Measurements from ENCODE around the gene AGR2.
A peak's percentile ranks its signal among the peaks of the same experiment; 100 is the strongest.

AGR2 gene

GRCh38 chr7:16810112-16810511 lies 5.3 kb upstream of the AGR2 start:
- Histone ChIP-seq H3K9ac (ENCODE audit: low read length) (no peak overlapping the region), H3K4me3 (ENCODE audit: low read length) (no peak overlapping the region), H3K27ac (ENCODE audit: low read depth, low read length) (no peak overlapping the region), H3K27me3 (ENCODE audit: control insufficient read depth, insufficient read depth, low read length) (no peaks in the 10 kb centered on the region), H3K4me1 (ENCODE audit: control insufficient read depth, insufficient read depth, low read length) (no peaks in the 10 kb centered on the region), H3K36me3 (ENCODE audit: control insufficient read depth, insufficient read depth, low read length) (no peaks in the 10 kb centered on the region)

DNA sequence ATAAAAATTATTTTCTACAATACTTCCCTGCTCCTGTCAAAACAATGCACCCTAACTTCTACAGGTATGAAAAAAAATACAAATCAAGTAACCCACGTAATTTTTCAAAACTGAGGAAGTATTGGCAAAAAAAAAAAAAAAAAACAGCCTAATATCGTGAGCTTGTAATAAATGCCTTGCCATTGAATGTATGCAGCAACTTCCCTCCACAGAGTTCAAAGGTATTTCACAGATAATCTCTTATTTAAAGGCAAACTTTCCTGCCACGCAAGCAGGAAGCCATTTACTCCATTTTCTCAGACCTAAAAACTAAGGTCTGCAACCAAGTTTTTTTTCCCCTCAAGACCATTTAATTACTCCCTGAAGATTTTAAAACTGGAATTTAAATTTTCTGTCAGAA lies 642 bp upstream of the AGR2 start:
- Histone ChIP-seq H3K27ac (ENCODE audit: low read depth, low read length) (no peak overlapping the region), H3K27me3 (ENCODE audit: control insufficient read depth, insufficient read depth, low read length) (no peaks in the 10 kb centered on the region), H3K9ac (ENCODE audit: low read length) (no peak overlapping the region), H3K4me1 (ENCODE audit: control insufficient read depth, insufficient read depth, low read length) (no peaks in the 10 kb centered on the region), H3K36me3 (ENCODE audit: control insufficient read depth, insufficient read depth, low read length) (no peaks in the 10 kb centered on the region), H3K4me3 (ENCODE audit: low read length) (no peak overlapping the region)

DNA sequence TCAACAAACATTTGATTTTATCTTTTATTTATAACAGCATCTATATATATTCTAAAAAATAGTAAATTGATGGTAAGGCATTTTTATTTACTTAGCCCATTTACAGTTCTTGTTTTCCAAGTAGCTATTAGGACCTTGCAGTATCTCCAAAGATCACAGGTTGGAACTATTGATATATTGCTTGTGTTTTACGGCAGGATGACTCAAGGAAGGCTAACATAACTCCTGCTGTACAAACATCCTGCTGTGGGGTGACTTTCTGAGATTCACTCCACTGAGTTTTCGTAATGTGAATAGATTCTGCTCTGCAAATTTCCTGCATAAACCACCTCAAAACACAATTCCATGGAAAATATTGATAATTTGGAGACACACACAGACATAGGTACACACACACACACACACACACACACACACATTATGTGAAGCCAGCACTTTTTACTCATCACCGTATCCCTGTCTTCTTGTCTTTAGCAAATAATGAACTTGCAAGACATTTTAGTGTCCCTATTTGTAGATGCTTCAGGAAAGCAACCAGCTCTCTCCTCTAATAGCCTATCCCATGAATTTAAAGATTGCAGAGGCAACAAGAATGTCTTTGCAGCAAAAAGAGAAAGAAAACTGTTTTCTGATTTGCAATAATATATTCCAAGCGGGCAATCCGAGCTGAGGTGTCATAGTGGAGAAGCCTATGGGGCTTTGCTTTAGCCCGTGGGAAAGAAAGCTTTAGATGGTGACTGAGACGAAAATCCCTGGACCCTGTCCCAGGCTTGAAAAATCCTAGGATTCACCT lies 722 bp downstream of the AGR2 start:
- no peaks in the 10 kb centered on the region for H3K4me1 ChIP-seq (ENCODE audit: control insufficient read depth, insufficient read depth, low read length)
- H3K27ac ChIP-seq (ENCODE audit: low read depth, low read length) = no peak overlapping the region
- H3K36me3 ChIP-seq (ENCODE audit: control insufficient read depth, insufficient read depth, low read length) = no peaks in the 10 kb centered on the region
- H3K27me3 ChIP-seq (ENCODE audit: control insufficient read depth, insufficient read depth, low read length) = no peaks in the 10 kb centered on the region
- H3K9ac ChIP-seq (ENCODE audit: low read length) = no peak overlapping the region
- H3K4me3 ChIP-seq (ENCODE audit: low read length) = peak overlapping the region; percentile 14

GRCh38 chr7:16803125-16803524 lies 1.7 kb downstream of the AGR2 start:
- H3K27ac ChIP-seq (ENCODE audit: low read depth, low read length) = no peak overlapping the region
- H3K36me3 ChIP-seq (ENCODE audit: control insufficient read depth, insufficient read depth, low read length) = no peaks in the 10 kb centered on the region
- no peaks in the 10 kb centered on the region for H3K27me3 ChIP-seq (ENCODE audit: control insufficient read depth, insufficient read depth, low read length)
- peak overlapping the region; percentile 17 for H3K4me3 ChIP-seq (ENCODE audit: low read length)
- no peaks in the 10 kb centered on the region for H3K4me1 ChIP-seq (ENCODE audit: control insufficient read depth, insufficient read depth, low read length)
- no peak overlapping the region for H3K9ac ChIP-seq (ENCODE audit: low read length)

DNA sequence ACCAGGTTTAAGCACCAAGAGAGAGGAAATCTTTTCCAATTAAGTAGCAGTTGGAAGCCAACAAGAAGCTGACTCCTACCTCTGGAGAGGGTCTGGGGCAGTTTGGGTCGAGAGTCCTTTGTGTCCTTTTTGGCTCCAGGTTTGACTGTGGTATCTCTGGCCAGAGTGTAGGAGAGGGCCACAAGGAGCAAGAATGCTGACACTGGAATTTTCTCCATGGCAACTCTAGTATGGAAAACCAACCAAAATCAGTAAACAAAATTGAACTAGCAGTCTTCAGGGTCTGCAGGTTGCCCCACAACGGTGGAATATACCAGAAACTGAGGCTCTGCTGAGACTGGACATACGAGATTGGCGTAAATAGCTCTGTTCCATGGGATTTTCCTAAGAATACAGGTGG lies 3.2 kb downstream of the AGR2 start:
- Histone ChIP-seq H3K27ac (ENCODE audit: low read depth, low read length) (no peak overlapping the region), H3K4me3 (ENCODE audit: low read length) (no peak overlapping the region), H3K4me1 (ENCODE audit: control insufficient read depth, insufficient read depth, low read length) (no peaks in the 10 kb centered on the region), H3K9ac (ENCODE audit: low read length) (no peak overlapping the region), H3K36me3 (ENCODE audit: control insufficient read depth, insufficient read depth, low read length) (no peaks in the 10 kb centered on the region), H3K27me3 (ENCODE audit: control insufficient read depth, insufficient read depth, low read length) (no peaks in the 10 kb centered on the region)

GRCh38 chr7:16801111-16801542 lies 3.7 kb downstream of the AGR2 start:
- Histone ChIP-seq H3K4me3 (ENCODE audit: low read length) (no peak overlapping the region), H3K4me1 (ENCODE audit: control insufficient read depth, insufficient read depth, low read length) (no peaks in the 10 kb centered on the region), H3K27ac (ENCODE audit: low read depth, low read length) (no peak overlapping the region), H3K36me3 (ENCODE audit: control insufficient read depth, insufficient read depth, low read length) (no peaks in the 10 kb centered on the region), H3K27me3 (ENCODE audit: control insufficient read depth, insufficient read depth, low read length) (no peaks in the 10 kb centered on the region), H3K9ac (ENCODE audit: low read length) (no peak overlapping the region)

DNA sequence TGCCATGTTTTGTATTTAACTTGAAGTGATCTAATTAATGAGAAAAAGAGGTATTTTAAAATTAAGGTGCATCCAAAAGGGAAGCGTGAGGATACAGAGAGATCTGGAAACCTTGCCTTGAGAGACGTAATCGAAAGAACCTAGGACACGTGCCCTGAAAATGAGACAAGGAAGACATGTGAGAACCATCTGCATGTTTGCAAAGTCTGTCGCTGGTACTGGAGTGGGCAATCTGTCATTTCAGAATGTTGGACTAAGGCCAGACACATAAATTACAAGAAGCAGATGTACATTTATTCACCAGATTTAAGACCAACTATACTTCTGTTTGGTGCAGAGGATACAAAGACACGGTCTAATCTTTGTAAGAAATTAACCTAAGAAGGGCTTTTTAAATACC lies 9.2 kb downstream of the AGR2 start:
- H3K4me1 ChIP-seq (ENCODE audit: control insufficient read depth, insufficient read depth, low read length) = no peaks in the 10 kb centered on the region
- H3K27me3 ChIP-seq (ENCODE audit: control insufficient read depth, insufficient read depth, low read length) = no peaks in the 10 kb centered on the region
- no peak overlapping the region for H3K9ac ChIP-seq (ENCODE audit: low read length)
- H3K27ac ChIP-seq (ENCODE audit: low read depth, low read length) = no peak overlapping the region
- no peak overlapping the region for H3K4me3 ChIP-seq (ENCODE audit: low read length)
- H3K36me3 ChIP-seq (ENCODE audit: control insufficient read depth, insufficient read depth, low read length) = no peaks in the 10 kb centered on the region

GRCh38 chr7:16794986-16795385 lies 9.8 kb downstream of the AGR2 start:
- Histone ChIP-seq H3K9ac (ENCODE audit: low read length) (no peak overlapping the region), H3K27ac (ENCODE audit: low read depth, low read length) (no peak overlapping the region), H3K4me3 (ENCODE audit: low read length) (no peak overlapping the region), H3K36me3 (ENCODE audit: control insufficient read depth, insufficient read depth, low read length) (no peaks in the 10 kb centered on the region), H3K4me1 (ENCODE audit: control insufficient read depth, insufficient read depth, low read length) (no peaks in the 10 kb centered on the region), H3K27me3 (ENCODE audit: control insufficient read depth, insufficient read depth, low read length) (no peaks in the 10 kb centered on the region)

DNA sequence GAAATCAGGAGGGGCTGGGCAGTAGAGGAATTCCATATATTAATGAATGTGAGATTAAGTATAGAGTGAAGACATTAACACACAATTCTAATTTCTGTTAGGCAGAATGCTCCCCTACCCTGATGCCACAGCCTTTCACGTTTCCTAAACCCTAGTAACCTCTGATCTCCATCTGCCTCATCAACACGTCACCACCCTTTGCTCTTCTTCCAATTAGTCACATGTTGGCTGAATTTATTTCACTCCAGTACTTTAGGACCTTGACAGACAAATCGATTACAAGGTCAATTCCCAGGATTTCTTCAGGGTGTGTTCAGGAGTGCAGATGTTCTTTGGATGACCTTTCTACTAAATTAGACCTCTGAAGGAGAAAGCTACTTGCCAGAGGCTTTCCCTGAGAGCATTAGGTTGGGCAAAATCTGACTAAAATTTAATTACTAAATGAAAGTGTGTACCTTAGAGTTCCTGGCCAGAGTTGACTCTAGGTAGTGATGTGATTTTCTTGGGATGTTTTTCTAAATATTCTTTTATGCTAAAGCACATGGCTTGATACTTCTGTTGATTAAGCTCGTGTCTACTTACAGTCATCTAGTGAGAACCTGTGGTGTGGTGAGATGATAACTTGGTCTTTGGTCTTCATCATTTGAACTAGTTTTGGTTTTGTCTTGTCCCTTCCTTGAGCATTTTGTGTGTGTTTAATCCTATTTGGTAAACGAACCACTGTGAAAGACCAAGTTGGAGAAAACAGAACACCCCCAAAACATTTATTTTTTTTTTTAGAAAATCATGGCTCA lies 12.7 kb downstream of the AGR2 start:
- Histone ChIP-seq H3K27ac (ENCODE audit: low read depth, low read length) (no peak overlapping the region), H3K27me3 (ENCODE audit: control insufficient read depth, insufficient read depth, low read length) (no peaks in the 10 kb centered on the region), H3K4me3 (ENCODE audit: low read length) (no peak overlapping the region), H3K4me1 (ENCODE audit: control insufficient read depth, insufficient read depth, low read length) (no peaks in the 10 kb centered on the region), H3K9ac (ENCODE audit: low read length) (no peak overlapping the region), H3K36me3 (ENCODE audit: control insufficient read depth, insufficient read depth, low read length) (no peaks in the 10 kb centered on the region)

GRCh38 chr7:16791071-16791470 lies 13.7 kb downstream of the AGR2 start:
- Histone ChIP-seq H3K4me3 (ENCODE audit: low read length) (no peak overlapping the region), H3K27ac (ENCODE audit: low read depth, low read length) (no peak overlapping the region), H3K36me3 (ENCODE audit: control insufficient read depth, insufficient read depth, low read length) (no peaks in the 10 kb centered on the region), H3K4me1 (ENCODE audit: control insufficient read depth, insufficient read depth, low read length) (no peaks in the 10 kb centered on the region), H3K27me3 (ENCODE audit: control insufficient read depth, insufficient read depth, low read length) (no peaks in the 10 kb centered on the region), H3K9ac (ENCODE audit: low read length) (no peak overlapping the region)

GRCh38 chr7:16787127-16787526 lies 17.7 kb downstream of the AGR2 start:
- Histone ChIP-seq H3K9ac (ENCODE audit: low read length) (no peak overlapping the region), H3K27ac (ENCODE audit: low read depth, low read length) (no peak overlapping the region), H3K36me3 (ENCODE audit: control insufficient read depth, insufficient read depth, low read length) (no peaks in the 10 kb centered on the region), H3K27me3 (ENCODE audit: control insufficient read depth, insufficient read depth, low read length) (no peaks in the 10 kb centered on the region), H3K4me1 (ENCODE audit: control insufficient read depth, insufficient read depth, low read length) (no peaks in the 10 kb centered on the region), H3K4me3 (ENCODE audit: low read length) (no peak overlapping the region)

DNA sequence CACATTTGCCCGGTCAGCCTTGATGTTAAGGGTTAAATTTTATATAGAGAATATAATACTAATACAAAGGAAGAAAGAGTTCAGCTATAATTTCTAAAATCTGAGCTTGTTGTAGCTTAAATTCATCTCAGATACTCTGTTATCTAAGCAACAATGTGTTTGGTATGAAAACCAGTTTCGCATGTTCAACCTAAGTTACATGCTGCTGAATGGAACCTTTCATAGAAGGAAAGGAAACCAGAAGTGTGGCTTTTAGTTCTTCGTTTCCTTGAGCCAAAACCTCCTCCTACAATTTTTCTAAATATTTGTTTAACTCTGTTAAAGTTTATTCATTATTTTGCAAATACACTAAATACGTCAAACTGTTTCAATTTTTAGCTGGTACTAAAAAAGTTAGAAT lies 18.5 kb downstream of the AGR2 start:
- Histone ChIP-seq H3K9ac (ENCODE audit: low read length) (no peak overlapping the region), H3K4me1 (ENCODE audit: control insufficient read depth, insufficient read depth, low read length) (no peaks in the 10 kb centered on the region), H3K36me3 (ENCODE audit: control insufficient read depth, insufficient read depth, low read length) (no peaks in the 10 kb centered on the region), H3K27ac (ENCODE audit: low read depth, low read length) (no peak overlapping the region), H3K27me3 (ENCODE audit: control insufficient read depth, insufficient read depth, low read length) (no peaks in the 10 kb centered on the region), H3K4me3 (ENCODE audit: low read length) (no peak overlapping the region)

DNA sequence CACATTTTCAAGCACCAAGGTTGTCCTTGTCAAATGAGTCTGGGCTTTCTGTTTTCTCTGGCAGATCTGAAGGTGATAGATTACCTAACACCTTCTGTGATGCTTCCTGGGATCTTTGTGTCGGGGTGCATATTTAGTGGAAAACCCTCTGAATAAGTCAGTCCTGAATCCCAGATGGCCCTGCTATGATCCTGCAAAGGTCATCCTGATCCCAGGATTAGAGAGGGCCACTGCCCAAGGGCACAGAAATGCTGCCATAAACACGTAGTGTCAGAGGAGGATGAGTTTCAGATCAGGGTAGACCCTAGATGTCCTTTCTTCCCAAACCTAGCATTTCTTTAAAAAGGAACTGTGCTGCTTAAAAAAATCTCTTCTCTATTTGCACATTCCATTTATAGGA lies 19.0 kb downstream of the AGR2 start:
- Histone ChIP-seq H3K4me1 (ENCODE audit: control insufficient read depth, insufficient read depth, low read length) (no peaks in the 10 kb centered on the region), H3K27ac (ENCODE audit: low read depth, low read length) (no peak overlapping the region), H3K36me3 (ENCODE audit: control insufficient read depth, insufficient read depth, low read length) (no peaks in the 10 kb centered on the region), H3K9ac (ENCODE audit: low read length) (no peak overlapping the region), H3K4me3 (ENCODE audit: low read length) (no peak overlapping the region), H3K27me3 (ENCODE audit: control insufficient read depth, insufficient read depth, low read length) (no peaks in the 10 kb centered on the region)
